Motor neuron (in vitro differentiated cells): ENCODE measurements around the gene GLT8D2. TPM values are rescaled to one million over a fixed set of nuclear protein-coding genes. Genes with fewer than 3 reads are reported as not detected.

ENCODE experiments used
- ATAC-seq, 8 experiments: fragments of 200-7000 bp; cut with Tn5 transposase; replicated peaks in 6 of 8; 2 replicates each; pipeline ENCODE4 v1.8.0; 2021; ENCODE audit warnings: mild to moderate bottlenecking in 8 of 8, moderate library complexity in 8 of 8
- H3K27ac ChIP-seq, 2 donors: fragments of 250-450 bp; sonication (Bioruptor Pico); 2 replicates each; pipeline ENCODE4 v1.9.0; 2021; ENCODE audit warnings: antibody characterized with exemption in 2 of 2, mild to moderate bottlenecking in 2 of 2, moderate library complexity in 1 of 2
- H3K4me1 ChIP-seq, 2 donors: fragments of 250-450 bp; sonication (Bioruptor Pico); replicated peaks in 1 of 2; 2 replicates each; pipeline ENCODE4 v1.6.1; 2021; ENCODE audit warnings: antibody characterized with exemption in 2 of 2, mild to moderate bottlenecking in 2 of 2, moderate library complexity in 1 of 2
- H3K4me3 ChIP-seq, 5 donors: fragments of 250-450 bp; sonication (Bioruptor Pico); 2 replicates each; pipeline ENCODE4 v1.9.0; 2021; ENCODE audit warnings: antibody characterized with exemption in 5 of 5, mild to moderate bottlenecking in 5 of 5, moderate library complexity in 4 of 5
- WGBS, 10 experiments: fragments of 450-650 bp; shearing (Covaris generic); methylation state at CpG; one replicate each; pipeline ENCODE4 v1.0.0; 2022; 5-methylcytosine and 5-hydroxymethylcytosine counted together
- in situ Hi-C, 9 experiments: fragments of 400-800 bp; cut with MboI; loops; one replicate each; pipeline ENCODE4 v1.15.0; 2021; ENCODE audit warnings: low sequenced_read_pairs in 9 of 9, low pct_unique_long_range_greater_than_20kb in 2 of 9; ENCODE audit not compliant: unreplicated experiment in 9 of 9
- total RNA-seq, 8 experiments: library from RNA; unstranded; fragments of 300-600 nt; gene quantifications; 2 replicates each; pipeline versions ENCODE4 v1.2.3 to v1.2.4, GENCODE V29; 2022

The GLT8D2 gene, protein sequence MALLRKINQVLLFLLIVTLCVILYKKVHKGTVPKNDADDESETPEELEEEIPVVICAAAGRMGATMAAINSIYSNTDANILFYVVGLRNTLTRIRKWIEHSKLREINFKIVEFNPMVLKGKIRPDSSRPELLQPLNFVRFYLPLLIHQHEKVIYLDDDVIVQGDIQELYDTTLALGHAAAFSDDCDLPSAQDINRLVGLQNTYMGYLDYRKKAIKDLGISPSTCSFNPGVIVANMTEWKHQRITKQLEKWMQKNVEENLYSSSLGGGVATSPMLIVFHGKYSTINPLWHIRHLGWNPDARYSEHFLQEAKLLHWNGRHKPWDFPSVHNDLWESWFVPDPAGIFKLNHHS
- 10 to 100 TPM in 2 of 8 experiments, 1 to 10 TPM in 6; 1.3 to 31.2 (median 3.4) TPM for total RNA-seq

DNA sequence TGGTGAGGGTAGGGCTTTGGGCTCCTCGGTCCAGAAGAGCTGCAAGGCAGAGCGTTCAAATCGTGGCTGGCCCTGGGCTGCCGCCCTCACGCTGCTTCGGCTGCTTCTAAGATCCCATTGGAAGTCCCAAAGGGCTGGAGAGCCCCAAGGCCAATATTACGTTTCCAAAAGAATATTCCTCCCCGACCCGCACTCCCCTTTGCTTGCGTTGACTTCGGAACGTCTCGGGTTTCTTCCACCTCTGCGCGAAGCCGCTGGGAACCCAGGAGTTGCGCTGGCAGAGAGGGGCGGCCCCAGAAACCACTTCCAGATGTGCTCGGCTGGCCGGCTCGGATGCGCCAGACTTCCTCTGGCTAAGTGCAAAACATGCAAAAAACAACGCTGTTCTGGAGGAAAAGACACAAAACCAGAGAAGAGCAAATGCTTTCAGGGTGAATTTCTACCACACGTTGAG lies at the start of gene GLT8D2:
TSS of gene GLT8D2 (minus strand) at position 285 of the 454 bp plus-strand sequence. CDS start 30,539 bp downstream, outside the sequence.
- in situ Hi-C loops, result no loop called here
- H3K4me1 ChIP-seq, result peaks cover 0 to 7% of the 10 kb centered on the region in 2 donors
- peak; percentile 44 to 96 (median 68) for ATAC-seq
- H3K4me3 ChIP-seq, result peak within 1 kb of the TSS in 3 of 5 donors; percentile 19 to 31 (median 22)
- WGBS, 10 experiments, result 0 to 14% (median 4%) methylated on average over 1 to 17 of the region's 24 CpGs; no CpG with 5 or more reads in 3 of the 10 experiments
- H3K27ac ChIP-seq, result no peak within 1 kb of the TSS

DNA sequence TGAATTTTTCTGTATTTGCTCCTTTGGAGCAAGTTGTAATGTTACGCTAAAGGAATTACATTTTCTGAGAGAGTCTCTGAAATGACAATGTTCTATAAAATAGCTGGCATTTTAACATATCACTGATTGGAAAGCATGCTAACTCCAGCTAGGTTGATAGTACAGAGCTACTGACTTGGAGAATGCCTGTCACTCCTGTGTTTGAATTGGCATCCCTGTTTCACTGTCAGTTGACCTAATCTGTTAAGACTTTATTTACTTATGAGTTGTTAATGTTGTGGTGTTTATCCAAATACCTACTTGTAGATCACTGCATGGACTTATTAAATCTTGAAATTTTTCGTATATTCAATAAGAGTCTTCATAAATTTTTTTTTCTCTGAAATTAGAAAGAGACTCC lies 48.0 kb upstream of the GLT8D2 start:
- in situ Hi-C loops, result loop anchor here in 1 of 9 experiments (25.0 kb wide), 1 partner anchor 111 kb away; no protein-coding TSS in a partner anchor
- no peak for ATAC-seq
- H3K4me3 ChIP-seq, result no peak overlapping the region
- H3K27ac ChIP-seq, result no peak overlapping the region
- H3K4me1 ChIP-seq, result no peaks in the 10 kb centered on the region
- 80 to 100% (median 92%) methylated on average over 1 to 2 of the region's 2 CpGs for WGBS, 10 experiments

DNA sequence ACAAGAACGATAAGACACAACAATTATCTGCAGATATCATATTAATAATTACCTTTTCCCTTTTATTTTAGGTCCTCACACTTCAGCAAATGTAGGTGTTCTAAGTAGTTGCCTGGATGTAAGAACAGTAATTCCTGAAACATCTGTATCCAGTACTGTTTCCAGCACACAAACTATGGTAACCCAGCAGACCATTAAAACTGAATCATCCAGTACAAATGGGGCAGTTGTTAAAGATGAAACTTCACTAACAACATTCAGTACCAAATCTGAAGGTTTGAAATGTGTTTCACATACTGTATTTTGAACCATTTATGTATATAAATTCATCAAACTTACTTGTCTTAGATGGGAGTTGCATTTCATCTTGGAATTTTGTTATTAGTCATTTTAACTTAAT lies 45.3 kb upstream of the GLT8D2 start:
- in situ Hi-C loops, result loop anchor here in 1 of 9 experiments (25.0 kb wide), 1 partner anchor 108 kb away; no protein-coding TSS in a partner anchor
- 80 to 100% (median 100%) methylated on average over 1 of the region's 1 CpG; no CpG with 5 or more reads in 2 of the 10 experiments for WGBS, 10 experiments
- no peak for ATAC-seq
- Histone ChIP-seq H3K4me1 (peaks cover 0 to 3% of the 10 kb centered on the region in 2 donors), H3K4me3 (no peak overlapping the region), H3K27ac (no peak overlapping the region)

DNA sequence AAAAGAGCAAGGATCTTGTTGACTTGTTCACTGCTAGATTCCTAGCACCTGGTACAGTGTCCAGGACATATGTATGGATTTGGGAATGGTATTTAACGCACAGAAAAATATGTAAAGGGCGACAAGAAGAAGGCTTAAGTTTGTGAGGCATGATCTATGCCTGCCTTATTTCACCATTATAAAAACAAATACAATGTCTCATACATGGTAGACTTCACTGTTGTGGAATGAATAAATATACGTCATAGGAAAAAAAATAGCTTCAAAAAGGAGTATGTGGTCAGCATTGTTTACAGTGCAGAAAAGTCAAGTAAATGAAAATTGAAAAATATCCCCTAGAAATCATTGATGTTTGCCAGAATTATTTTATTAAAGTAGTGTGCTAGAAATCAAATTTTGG lies 44.3 kb upstream of the GLT8D2 start:
- no peak overlapping the region for H3K27ac ChIP-seq
- 85 to 100% (median 98%) methylated on average over 1 to 3 of the region's 3 CpGs for WGBS, 10 experiments

DNA sequence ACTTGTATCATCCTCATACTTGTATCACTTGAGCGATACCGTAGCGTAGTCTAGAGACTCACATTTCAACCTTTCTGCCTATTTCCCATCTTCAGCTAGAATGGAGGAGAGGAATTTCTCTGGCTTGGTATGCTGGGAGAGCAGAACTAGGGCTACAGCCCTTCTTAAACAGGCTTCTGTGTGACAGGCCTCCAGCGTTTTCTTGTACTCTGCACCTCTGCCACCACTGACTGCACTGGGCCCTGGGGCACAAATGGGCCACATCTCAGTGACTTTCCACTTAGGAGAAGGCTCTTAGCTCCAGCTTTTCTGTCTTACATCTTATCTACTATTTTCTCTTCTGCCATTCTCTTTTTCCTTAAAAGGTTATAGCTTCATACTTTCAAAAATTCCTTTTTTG lies 41.1 kb upstream of the GLT8D2 start:
- ATAC-seq, result no peak
- H3K4me3 ChIP-seq, result no peak overlapping the region
- in situ Hi-C loops, result loop anchor here in 1 of 9 experiments (25.0 kb wide), 1 partner anchor 104 kb away; no protein-coding TSS in a partner anchor

More for the DNA sequence above, 44.3 kb upstream of the GLT8D2 start:
- peaks cover 0 to 3% of the 10 kb centered on the region in 2 donors for H3K4me1 ChIP-seq
- in situ Hi-C loops, result loop anchor here in 1 of 9 experiments (25.0 kb wide), 1 partner anchor 107 kb away; no protein-coding TSS in a partner anchor
- no peak for ATAC-seq
- no peak overlapping the region for H3K4me3 ChIP-seq

DNA sequence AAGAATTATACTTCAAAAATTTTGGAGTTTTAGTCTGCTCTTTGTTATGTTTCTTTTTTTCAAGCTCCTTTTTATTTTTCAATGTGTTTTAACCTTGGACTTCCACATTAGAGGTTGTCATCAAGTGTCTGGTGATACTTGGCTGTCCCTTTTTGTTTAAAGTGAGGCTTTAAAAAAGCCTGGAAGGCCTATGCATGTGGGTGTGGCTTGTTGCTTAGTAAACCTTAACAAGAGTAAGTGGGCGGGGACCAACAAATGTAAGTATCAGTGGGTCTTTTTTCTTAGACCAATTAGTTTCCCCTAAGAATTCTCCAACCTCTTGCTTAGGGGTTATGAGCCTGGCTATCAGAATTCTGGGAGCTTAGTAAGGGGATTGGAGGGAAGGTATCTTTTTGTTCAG lies 40.7 kb upstream of the GLT8D2 start:
- ATAC-seq, result peak in 3 of 8 experiments; percentile 18 to 61 (median 23)
- H3K27ac ChIP-seq, result no peak overlapping the region
- peaks cover 0 to 3% of the 10 kb centered on the region in 2 donors for H3K4me1 ChIP-seq
- WGBS, 10 experiments, result 57 to 100% (median 100%) methylated on average over 1 of the region's 1 CpG; no CpG with 5 or more reads in 6 of the 10 experiments
- in situ Hi-C loops, result loop anchor here in 1 of 9 experiments (25.0 kb wide), 1 partner anchor 103 kb away; no protein-coding TSS in a partner anchor
- no peak overlapping the region for H3K4me3 ChIP-seq

More for the DNA sequence above, 41.1 kb upstream of the GLT8D2 start:
- WGBS, 10 experiments, result 55 to 100% (median 100%) methylated on average over 1 to 4 of the region's 4 CpGs; no CpG with 5 or more reads in 2 of the 10 experiments
- H3K4me1 ChIP-seq, result peaks cover 0 to 3% of the 10 kb centered on the region in 2 donors
- no peak overlapping the region for H3K27ac ChIP-seq

DNA sequence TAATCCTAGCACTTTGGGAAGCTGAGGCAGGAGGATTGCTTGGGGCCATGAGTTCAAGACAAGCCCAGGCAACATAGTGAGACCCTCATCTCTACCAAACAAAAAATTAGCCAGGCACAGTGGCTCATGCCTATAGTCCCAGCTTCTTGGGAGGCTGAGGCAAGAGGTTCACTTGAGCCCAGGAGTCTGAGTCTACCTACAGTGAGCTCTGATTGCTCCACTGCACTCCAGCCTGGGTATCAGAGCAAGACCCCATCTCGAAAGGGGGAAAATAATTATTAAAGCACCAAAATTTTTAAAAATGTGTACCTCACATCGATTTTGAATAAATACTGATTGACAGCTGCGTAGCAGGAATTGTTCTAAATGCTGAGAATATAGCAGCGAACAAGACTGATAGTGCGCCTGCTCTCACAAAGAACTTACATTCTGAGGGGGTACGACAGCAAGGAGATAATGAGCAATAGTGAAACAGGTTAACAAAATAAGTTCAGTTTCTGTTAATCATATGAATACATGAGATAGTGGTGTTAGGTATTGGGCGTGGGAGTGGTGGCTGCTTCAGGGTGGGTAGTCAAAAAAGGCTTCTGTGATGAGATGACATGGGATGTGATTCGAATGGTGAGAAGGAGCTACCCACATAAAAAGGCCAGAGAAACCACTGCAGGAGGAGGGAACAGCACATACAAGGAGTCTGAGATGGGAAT lies 33.9 kb upstream of the GLT8D2 start:
- WGBS, 10 experiments, result 79 to 100% (median 94%) methylated on average over 3 to 7 of the region's 8 CpGs; no CpG with 5 or more reads in 3 of the 10 experiments
- in situ Hi-C loops, result loop anchor here in 1 of 9 experiments (25.0 kb wide), 1 partner anchor 97 kb away; no protein-coding TSS in a partner anchor
- Histone ChIP-seq H3K27ac (no peak overlapping the region), H3K4me1 (no peaks in the 10 kb centered on the region), H3K4me3 (no peak overlapping the region)
- no peak for ATAC-seq

DNA sequence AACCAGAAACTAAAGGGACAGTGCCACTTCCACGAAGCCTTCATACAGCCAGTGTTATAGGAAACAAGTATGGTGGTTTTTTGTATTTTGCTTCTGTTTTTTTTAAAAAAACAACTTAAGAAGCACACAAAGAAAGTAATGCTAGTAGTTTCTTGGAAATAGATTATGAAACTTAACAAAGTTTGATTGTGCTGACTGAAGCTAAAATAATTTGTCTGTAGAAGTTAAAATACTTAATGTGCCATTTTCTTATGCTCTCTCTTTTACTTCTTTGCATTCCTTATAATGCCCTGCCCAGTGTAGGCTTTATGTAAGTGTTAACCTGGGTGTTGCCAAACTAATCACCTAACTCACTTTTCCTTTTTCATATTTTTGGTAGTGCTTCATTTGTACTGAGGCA lies 30.8 kb upstream of the GLT8D2 start:
- in situ Hi-C loops, result loop anchor here in 1 of 9 experiments (25.0 kb wide), 1 partner anchor 93 kb away; no protein-coding TSS in a partner anchor
- no peak for ATAC-seq
- WGBS, 10 experiments, result 63 to 100% (median 84%) methylated on average over 1 of the region's 1 CpG
- no peak overlapping the region for H3K4me3 ChIP-seq
- H3K27ac ChIP-seq, result no peak overlapping the region
- no peaks in the 10 kb centered on the region for H3K4me1 ChIP-seq

DNA sequence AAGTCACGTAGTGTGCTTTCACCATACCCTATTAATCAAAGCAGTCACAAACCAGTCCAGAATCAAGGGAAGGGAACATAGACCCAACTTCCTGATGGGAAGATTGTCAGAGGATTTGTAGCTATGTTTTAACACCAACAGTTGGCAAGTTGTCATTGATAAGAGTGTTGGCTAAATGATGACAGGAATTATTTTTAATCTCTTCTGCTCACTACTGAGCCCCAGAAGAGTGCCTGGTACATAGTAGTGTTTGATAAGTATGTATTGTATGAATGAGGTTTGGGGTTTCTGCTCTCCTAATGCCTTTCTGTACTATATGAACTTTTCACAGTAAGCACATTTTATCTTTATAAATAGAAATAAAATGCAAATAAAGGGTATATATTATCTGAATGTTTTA lies 29.0 kb upstream of the GLT8D2 start:
- Histone ChIP-seq H3K4me3 (no peak overlapping the region), H3K27ac (no peak overlapping the region), H3K4me1 (no peaks in the 10 kb centered on the region)
- in situ Hi-C loops, result loop anchor here in 1 of 9 experiments (25.0 kb wide), 1 partner anchor 92 kb away; no protein-coding TSS in a partner anchor
- ATAC-seq, result no peak
- WGBS, 10 experiments, result 100% methylated on average over 1 of the region's 1 CpG; no CpG with 5 or more reads in 7 of the 10 experiments

DNA sequence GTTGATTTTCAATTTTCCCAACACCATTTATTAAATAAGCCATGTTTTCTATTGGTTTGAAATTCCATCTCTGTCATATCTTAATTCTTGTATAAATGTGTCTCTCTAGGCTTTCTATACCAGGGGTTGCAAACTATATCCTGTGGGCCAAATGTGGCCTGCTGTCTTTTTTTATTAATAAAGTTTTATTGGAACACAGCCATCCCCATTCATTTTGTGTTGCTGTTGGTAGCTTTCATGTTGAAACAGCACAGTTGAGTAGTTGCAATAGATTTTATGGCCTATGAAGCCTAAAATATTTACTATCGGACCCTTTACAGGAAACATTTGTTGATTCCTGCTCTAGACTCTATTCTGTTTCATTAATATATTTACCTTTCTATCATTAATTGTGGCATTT lies 23.7 kb upstream of the GLT8D2 start:
- no peak for ATAC-seq
- in situ Hi-C loops, result no loop called here
- 86 to 100% (median 100%) methylated on average over 1 of the region's 1 CpG; no CpG with 5 or more reads in 5 of the 10 experiments for WGBS, 10 experiments
- no peak overlapping the region for H3K4me3 ChIP-seq
- H3K27ac ChIP-seq, result no peak overlapping the region
- no peaks in the 10 kb centered on the region for H3K4me1 ChIP-seq

DNA sequence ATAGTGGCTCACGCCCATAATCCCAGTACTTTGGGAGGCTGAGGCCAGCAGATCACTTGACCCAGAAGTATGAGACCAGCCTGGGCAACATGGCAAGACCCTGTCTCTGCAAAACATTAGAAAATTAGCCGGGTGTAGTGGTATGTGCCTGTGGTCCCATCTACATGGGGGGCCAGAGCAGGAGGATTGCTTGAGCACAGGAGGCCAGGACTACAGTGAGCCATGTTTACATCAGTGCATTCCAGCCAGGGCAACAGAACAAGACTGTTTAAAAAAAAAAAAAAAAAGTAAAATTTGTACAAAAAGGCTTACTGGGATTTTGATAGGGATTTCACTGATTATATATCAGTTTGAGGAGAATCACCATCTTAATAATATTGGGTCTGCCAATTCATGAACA lies 22.1 kb upstream of the GLT8D2 start:
- no peaks in the 10 kb centered on the region for H3K4me1 ChIP-seq
- 83 to 100% (median 100%) methylated on average over 1 to 2 of the region's 2 CpGs; no CpG with 5 or more reads in 1 of the 10 experiments for WGBS, 10 experiments
- no peak overlapping the region for H3K4me3 ChIP-seq
- no peak overlapping the region for H3K27ac ChIP-seq
- in situ Hi-C loops, result no loop called here
- ATAC-seq, result no peak

DNA sequence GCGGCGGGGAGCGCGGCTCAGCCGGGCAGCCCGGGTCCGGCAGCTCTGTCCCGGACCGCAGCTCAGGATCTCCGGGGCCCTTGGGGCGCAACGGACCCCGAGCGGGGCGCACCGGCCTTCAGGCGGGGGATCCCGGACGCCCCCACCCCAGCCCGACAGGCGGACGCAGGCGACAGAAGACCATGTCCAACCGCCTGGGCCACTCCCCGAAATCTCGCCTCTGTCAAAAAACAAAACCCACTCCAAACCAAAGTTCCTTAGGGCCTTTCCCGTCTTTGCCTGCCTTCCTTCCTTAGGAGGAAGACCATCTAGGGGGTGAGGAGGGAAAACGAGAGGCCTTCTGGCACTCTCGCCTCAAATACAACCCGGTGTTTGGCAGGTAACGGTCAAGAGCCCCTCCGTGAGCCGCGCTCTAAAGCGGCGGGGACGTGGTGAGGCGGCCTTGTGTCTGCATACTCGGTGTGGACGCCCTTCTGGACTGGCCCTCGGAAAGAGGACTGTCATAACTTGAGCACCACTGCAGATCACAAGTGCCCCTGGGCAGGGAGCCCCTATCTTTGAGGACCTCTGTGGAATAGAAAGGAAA lies 14.9 kb upstream of the GLT8D2 start:
- ATAC-seq, result peak in 6 of 8 experiments; percentile 3 to 16 (median 10)
- in situ Hi-C loops, result no loop called here
- WGBS, 10 experiments, result 0 to 5% (median 0%) methylated on average over 2 to 11 of the region's 41 CpGs; no CpG with 5 or more reads in 3 of the 10 experiments

More for the DNA sequence above, 14.9 kb upstream of the GLT8D2 start:
- Histone ChIP-seq H3K4me1 (peaks cover 8 to 10% of the 10 kb centered on the region in 2 donors), H3K4me3 (peak overlapping the region; percentile 78 to 98 (median 91)), H3K27ac (peak overlapping the region; percentile 91 to 93)
